Endothelial cell of umbilical vein (primary cell): ENCODE data around the gene PPFIBP2. TPM values are rescaled to one million over a fixed set of nuclear protein-coding genes. Genes with fewer than 3 reads are reported as not detected.

Experiments used
- BruUV-seq: library from RNA; stranded (reverse); fragments of 400-500 nt; replicated peaks from 2 replicates; lab custom pipeline; 2021; lab: Mats Ljungman, UMichigan
- CTCF ChIA-PET: fragments of 300-600, 350-600 bp; sonication (Branson Sonifier 250); formaldehyde crosslinking; loops from one replicate; lab custom pipeline; 2021; ENCODE audit warnings: antibody characterized with exemption, inconsistent platforms; lab: Charles Lee
- POLR2A ChIA-PET: fragments of 300-600, 350-600 bp; sonication (Branson Sonifier 250); formaldehyde crosslinking; loops from one replicate; lab custom pipeline; 2021; ENCODE audit warnings: antibody characterized with exemption, inconsistent platforms; lab: Charles Lee
- DNase-seq: peaks from one replicate; pipeline ENCODE4 v3.0.0-alpha.2; 2011; ENCODE audit warnings: low read depth, low spot score
- FAIRE-seq: peaks from 2 replicates; lab custom pipeline; 2011; peaks lifted over from hg19 to GRCh38; lab: Jason Lieb, UNC
- H2AFZ ChIP-seq: 2 replicates; pipeline ENCODE4 v1.6.0; 2012; ENCODE audit warnings: low read depth, low read length, control low read depth, inconsistent platforms
- H3K27ac ChIP-seq: 2 replicates; pipeline ENCODE4 v1.5.1; 2011; ENCODE audit warnings: low read depth, mild to moderate bottlenecking, control low read depth, low read length, moderate library complexity; ENCODE audit not compliant: insufficient read depth
- H3K27me3 ChIP-seq, 2 experiments: 2 replicates each; pipeline versions ENCODE4 v1.6.0 to v1.6.1; 2011; ENCODE audit warnings: low read length in 2 of 2, mixed read lengths in 1 of 2; ENCODE audit not compliant: control insufficient read depth in 2 of 2, insufficient read depth in 2 of 2
- H3K36me3 ChIP-seq, 2 experiments: 2 replicates in 1 of 2; 3 replicates in 1 of 2; pipeline ENCODE4 v1.5.1; 2011; ENCODE audit warnings: low read length in 2 of 2, mild to moderate bottlenecking in 1 of 2, moderate library complexity in 1 of 2; ENCODE audit not compliant: control insufficient read depth in 2 of 2, insufficient read depth in 2 of 2; ENCODE audit errors: extremely low read depth in 1 of 2
- H3K4me1 ChIP-seq: 3 replicates; pipeline ENCODE4 v1.5.1; 2011; ENCODE audit warnings: mild to moderate bottlenecking, low read length; ENCODE audit not compliant: control insufficient read depth, insufficient read depth; ENCODE audit errors: extremely low read depth
- H3K4me2 ChIP-seq: 2 replicates; pipeline ENCODE4 v1.6.1; 2011; ENCODE audit warnings: low read length, control low read depth, mixed read lengths; ENCODE audit not compliant: insufficient read depth
- H3K4me3 ChIP-seq, 3 experiments: fragments of 200-600 bp in 1 of 3; sonication (generic), shearing (Covaris generic) in 1 of 3; replicated peaks in 1 of 3; 2 replicates each; pipeline ENCODE4 v1.5.1; 2011 to 2016; ENCODE audit warnings: control low read depth in 3 of 3, low read length in 3 of 3, mild to moderate bottlenecking in 2 of 3, inconsistent platforms in 1 of 3, low read depth in 1 of 3, moderate library complexity in 1 of 3; ENCODE audit not compliant: insufficient read depth in 1 of 3
- H3K79me2 ChIP-seq: 2 replicates; pipeline ENCODE4 v1.6.0; 2012; ENCODE audit warnings: low read length, inconsistent platforms; ENCODE audit not compliant: control insufficient read depth, insufficient read depth
- H3K9ac ChIP-seq: replicated peaks from 2 replicates; pipeline ENCODE3; 2011; ENCODE audit warnings: low read length, control low read depth; ENCODE audit not compliant: insufficient read depth; ENCODE audit errors: extremely low read depth
- H3K9me1 ChIP-seq: replicated peaks from 3 replicates; pipeline ENCODE4 v1.6.0; 2011; ENCODE audit warnings: mild to moderate bottlenecking, low read length; ENCODE audit not compliant: control insufficient read depth, insufficient read depth; ENCODE audit errors: extremely low read depth
- H3K9me3 ChIP-seq: replicated peaks from 2 replicates; pipeline ENCODE4 v1.5.1; 2012; ENCODE audit warnings: low read length, inconsistent platforms; ENCODE audit not compliant: control insufficient read depth, insufficient read depth
- H4K20me1 ChIP-seq: replicated peaks from 2 replicates; pipeline ENCODE3; 2011; ENCODE audit warnings: mild to moderate bottlenecking, low read length; ENCODE audit not compliant: control insufficient read depth, insufficient read depth; ENCODE audit errors: extremely low read depth
- CTCF ChIP-seq, 2 donors: IDR thresholded peaks; 1 replicate in 1 of 2; 2 replicates in 1 of 2; pipeline ENCODE4 v1.5.1; 2011; ENCODE audit warnings: low read length in 2 of 2, mild to moderate bottlenecking in 2 of 2, moderate library complexity in 2 of 2, control low read depth in 1 of 2, inconsistent platforms in 1 of 2, low read depth in 1 of 2; ENCODE audit not compliant: insufficient read depth in 1 of 2; ENCODE audit errors: extremely low read depth in 1 of 2
- EZH2 ChIP-seq: IDR thresholded peaks from 2 replicates; pipeline ENCODE4 v1.6.1; 2012; ENCODE audit warnings: borderline replicate concordance, low read depth, mild to moderate bottlenecking, moderate library complexity, low read length, inconsistent platforms; ENCODE audit not compliant: severe bottlenecking
- FOS ChIP-seq: IDR thresholded peaks from 2 replicates; pipeline ENCODE4 v1.6.1; 2011; ENCODE audit warnings: mild to moderate bottlenecking, low read length, moderate library complexity, borderline replicate concordance; ENCODE audit not compliant: insufficient read depth
- GATA2 ChIP-seq: IDR thresholded peaks from 2 replicates; pipeline ENCODE4 v1.7.0; 2011; ENCODE audit warnings: low read depth, mild to moderate bottlenecking, moderate library complexity, mixed read lengths, low read length; ENCODE audit not compliant: insufficient read length, insufficient read depth
- JUN ChIP-seq: IDR thresholded peaks from 2 replicates; pipeline ENCODE4 v1.6.1; 2011; ENCODE audit warnings: borderline replicate concordance, low read depth; ENCODE audit not compliant: insufficient read length, insufficient read depth
- MAX ChIP-seq: IDR thresholded peaks from 2 replicates; pipeline ENCODE4 v1.6.1; 2011; ENCODE audit not compliant: insufficient read depth, insufficient read length
- MYC ChIP-seq: IDR thresholded peaks from one replicate; pipeline ENCODE4 v1.6.1; 2011; ENCODE audit warnings: mild to moderate bottlenecking, low read depth, low read length
- POLR2A ChIP-seq: IDR thresholded peaks from 2 replicates; pipeline ENCODE4 v1.6.1; 2012; ENCODE audit warnings: low read depth, mild to moderate bottlenecking, control low read depth, low read length
- POLR2AphosphoS5 ChIP-seq: IDR thresholded peaks from 2 replicates; pipeline ENCODE4 v1.6.1; 2012; ENCODE audit warnings: low read depth, mild to moderate bottlenecking, control low read depth, low read length, moderate library complexity; ENCODE audit not compliant: insufficient read depth
- dilution Hi-C: fragments of 300-500 bp; cut with MboI; formaldehyde crosslinking; loops from one replicate; pipeline ENCODE4 v1.15.0; 2019; ENCODE audit warnings: low sequenced_read_pairs; ENCODE audit not compliant: extremely low pct_ligation_motif_present
- intact Hi-C: fragments of 100-400 bp; cut with micrococcal nuclease; formaldehyde crosslinking; loops from one replicate; pipeline ENCODE4 v1.10.0; 2022
- polyA plus RNA-seq, 4 experiments: library from polyadenylated mRNA; depleted of rRNA in 3 of 4; stranded (reverse) in 3 of 4; unstranded in 1 of 4; fragments of >200 nt; gene quantifications; 2 replicates each; pipeline versions ENCODE4 v1.2.1 to v1.2.3, GENCODE V29; 2011 to 2012; ENCODE audit warnings: missing spikeins in 1 of 4
- total RNA-seq: library from RNA; stranded (reverse); gene quantifications from 2 replicates; pipeline ENCODE4 v1.2.3, GENCODE V29; 2021

Gene PPFIBP2
- total and polyA plus RNA-seq, 2 donors (not counting 3 experiments of a cell fraction or from before 2014, with no cell fraction given) = 1.3 to 4.0 TPM

- ChIA-PET CTCF (interaction anchor here (1.1 kb wide), 1 partner anchor 15 kb away, joined by 4 read pairs; the partner anchor contains the start of gene OLFML1), POLR2A (no interaction called here)
- intact Hi-C loops = no loop called here
- DNase-seq (no peak), FAIRE-seq (no peak)
- Histone ChIP-seq H3K9me1 (no peaks in the 10 kb centered on the region), H2AFZ (no peak overlapping the region), H3K4me3 (no peak overlapping the region), H3K4me1 (no peaks in the 10 kb centered on the region), H3K9ac (no peak overlapping the region), H4K20me1 (no peaks in the 10 kb centered on the region), H3K27ac (no peak overlapping the region), H3K36me3 (no peaks in the 10 kb centered on the region), H3K4me2 (no peak overlapping the region), H3K9me3 (no peaks in the 10 kb centered on the region), H3K27me3 (no peaks in the 10 kb centered on the region), H3K79me2 (no peaks in the 10 kb centered on the region)
- dilution Hi-C loops = no loop called here
- BruUV-seq = no TSS peak
- TF ChIP-seq MAX (no peak), EZH2 (no peak), JUN (no peak), FOS (no peak), POLR2A (no peak), MYC (no peak), POLR2AphosphoS5 (no peak), CTCF (IDR thresholded peaks at IDR 0.05; ENCODE audit: extremely low read depth in 1 of 2, insufficient read depth in 1 of 2, low read depth in 1 of 2, low read length in 2 of 2) (no peak), GATA2 (no peak)
These were observed 13.5 kb upstream of the PPFIBP2 start for GRCh38 chr11:7500251-7500650.
